Stimulated activated CD8-positive, alpha-beta memory T cell treated with anti-CD3 and anti-CD28 coated beads, Interleukin-7, amount 100 ng/mL, for 48 hours (primary cell): ENCODE data around the gene SLC6A12.

Experiments
- DNase-seq, 2 donors: peaks; one replicate each; pipeline ENCODE4 v3.0.0-alpha.2; 2020; ENCODE audit warnings: low read depth in 1 of 2; ENCODE audit errors: extremely low read depth in 1 of 2

SLC6A12 gene

DNA sequence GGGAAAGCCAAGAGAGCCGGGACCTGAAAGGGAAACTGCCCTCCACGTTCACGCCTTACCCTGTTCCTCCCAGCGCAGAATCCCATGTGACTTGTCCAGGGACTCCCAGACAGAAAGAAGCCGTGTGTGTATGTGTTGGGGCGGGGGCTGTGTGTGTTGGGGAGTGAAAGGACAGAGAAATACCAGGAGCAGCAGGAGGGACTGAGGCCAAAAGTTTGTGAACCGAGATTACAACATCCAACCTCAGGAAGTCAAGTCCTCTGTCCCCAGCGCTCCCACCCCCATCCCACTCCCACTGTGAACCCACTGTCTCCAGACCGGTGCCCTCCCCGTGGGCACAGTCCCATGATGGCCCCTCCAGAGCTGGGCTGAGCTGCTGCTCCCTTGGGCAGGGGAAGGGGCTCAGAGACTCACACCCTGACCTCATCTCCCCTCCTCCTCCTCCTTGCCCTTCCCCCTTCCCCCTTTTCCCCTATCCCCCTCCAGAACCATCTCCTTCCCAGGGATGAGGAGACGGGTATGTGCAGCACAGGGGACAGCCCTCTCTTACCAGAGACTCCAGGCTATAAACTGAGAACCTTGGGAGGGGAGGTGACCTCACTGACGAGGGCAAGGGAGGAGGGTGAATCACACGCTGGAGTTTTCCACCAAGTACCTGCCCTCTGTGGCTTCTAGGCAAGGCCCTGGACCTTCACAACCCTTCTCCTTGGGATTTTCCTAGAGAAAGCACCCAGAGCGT is at the start of gene SLC6A12:
Gene SLC6A12 (minus strand): TSS at position 155 of the 739 bp plus-strand sequence. CDS start 4,171 bp downstream, outside the sequence.
- no peak for DNase-seq

- no peak for DNase-seq
Measured at GRCh38 chr12:263574-263973, 49.6 kb upstream of the SLC6A12 start.

- no peak for DNase-seq
Measured at GRCh38 chr12:262817-263216, 48.9 kb upstream of the SLC6A12 start, which contains the start of gene SLC6A13. Gene SLC6A13, minus strand, starts transcription at chr12:262836. Its CDS starts 2,784 bp downstream, at chr12:260052.

DNA sequence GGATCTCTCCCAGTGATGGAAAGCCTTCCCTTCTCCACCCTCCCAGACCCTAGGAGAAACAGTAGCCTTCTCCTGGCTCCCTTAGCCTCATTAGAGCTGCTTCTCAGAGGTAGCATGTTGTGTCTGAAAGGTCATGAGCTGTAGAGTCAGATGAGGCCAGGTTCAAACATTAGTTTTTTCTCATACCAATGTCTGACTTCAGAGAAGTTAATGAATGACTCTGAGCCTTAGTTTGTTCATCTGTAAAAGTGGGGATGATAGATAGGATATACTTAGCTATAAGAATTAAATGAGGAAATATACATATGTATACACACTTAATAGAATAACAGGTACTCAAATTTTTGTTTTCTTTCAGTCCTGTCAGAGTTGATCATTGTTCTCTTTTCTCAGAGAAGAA is 48.2 kb upstream of the SLC6A12 start:
- no peak for DNase-seq

DNA sequence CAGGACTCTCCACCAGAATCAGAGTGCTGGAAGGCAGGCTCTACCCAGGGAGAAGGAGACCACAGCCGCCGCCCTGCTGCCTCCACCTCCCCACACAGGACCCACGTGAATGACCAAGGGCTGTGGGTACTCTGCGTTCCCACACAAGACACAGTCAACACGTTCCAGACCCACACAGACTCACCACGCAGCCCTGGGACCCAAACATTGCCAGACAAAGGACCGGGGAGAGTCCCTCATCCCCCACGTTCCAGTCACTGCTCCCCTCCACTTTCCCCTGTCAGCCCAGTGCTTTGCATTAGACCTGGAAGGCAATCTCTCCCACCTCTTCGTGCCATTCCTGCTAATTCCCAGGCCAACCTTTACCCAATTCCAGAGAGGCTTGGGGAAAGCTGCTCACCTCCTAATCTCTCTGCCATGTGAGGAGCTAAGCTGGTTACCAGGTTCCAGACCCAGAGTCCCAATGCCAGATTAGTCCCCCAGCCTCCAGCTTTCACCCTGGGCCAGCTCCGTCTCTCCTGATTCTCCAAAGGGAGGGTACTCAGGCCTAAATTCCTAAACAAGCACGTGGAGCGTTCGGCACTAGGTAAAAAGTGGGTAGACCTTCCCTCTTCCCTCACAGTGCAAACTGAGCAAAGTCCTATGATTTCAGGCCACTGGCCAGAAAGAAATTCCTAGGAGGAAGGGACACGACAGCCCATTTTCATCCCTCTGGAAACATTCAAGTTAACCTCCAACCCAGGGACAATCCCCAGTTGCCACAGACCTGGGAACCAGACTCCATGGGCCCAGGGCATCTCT is 43.8 kb upstream of the SLC6A12 start:
- no peak for DNase-seq

- no peak for DNase-seq
Measured at GRCh38 chr12:256958-257357, 43.0 kb upstream of the SLC6A12 start.

GRCh38 chr12:256225-256624 is 42.3 kb upstream of the SLC6A12 start:
- no peak for DNase-seq

- DNase-seq, result no peak
Measured at GRCh38 chr12:254912-255311, 41.0 kb upstream of the SLC6A12 start.

- DNase-seq, result no peak
Measured at GRCh38 chr12:254039-254438, 40.1 kb upstream of the SLC6A12 start.

GRCh38 chr12:253116-253831 is 39.3 kb upstream of the SLC6A12 start:
- DNase-seq, result no peak

GRCh38 chr12:252636-253035 is 38.7 kb upstream of the SLC6A12 start:
- DNase-seq, result no peak

GRCh38 chr12:247271-247670 is 33.3 kb upstream of the SLC6A12 start:
- no peak for DNase-seq

DNA sequence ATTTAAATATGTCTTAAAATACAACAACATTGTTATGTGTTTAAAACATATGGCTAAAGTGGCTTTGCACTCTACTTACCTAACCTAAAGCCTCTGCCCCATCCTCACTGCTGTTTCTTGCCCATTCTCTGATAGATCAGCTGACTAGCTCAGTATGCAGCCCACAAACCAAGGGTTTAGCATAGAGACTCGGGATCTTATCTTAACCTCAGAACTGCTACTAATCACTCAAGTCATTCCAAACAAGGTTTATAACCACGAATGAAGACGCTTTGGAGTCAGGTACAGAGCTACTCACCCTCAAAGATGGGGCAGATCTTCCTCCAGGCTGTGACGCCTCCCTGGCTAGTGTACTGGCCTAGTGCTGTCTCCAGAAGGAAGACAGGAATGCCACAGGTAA is 29.4 kb upstream of the SLC6A12 start:
- no peak for DNase-seq

DNA sequence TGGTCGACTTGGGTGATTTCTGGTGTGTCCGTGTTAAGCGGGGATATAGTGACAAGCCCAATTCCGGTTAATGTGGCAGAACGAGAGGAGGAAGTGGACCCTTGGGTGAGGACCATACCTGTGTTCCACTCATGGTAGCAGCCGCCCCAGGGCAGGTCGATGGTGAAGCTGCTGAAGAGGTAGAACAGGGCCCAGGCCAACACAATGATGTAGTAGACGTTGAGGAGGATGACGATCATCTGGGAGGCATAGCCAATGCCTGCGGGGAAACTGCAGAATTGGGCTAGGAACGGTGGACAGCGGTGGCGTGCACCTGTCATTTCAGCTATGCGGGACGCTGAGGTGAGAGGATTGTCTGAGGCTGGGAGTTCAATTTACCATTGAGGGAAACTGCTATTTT is 28.5 kb upstream of the SLC6A12 start:
- DNase-seq, result no peak

DNA sequence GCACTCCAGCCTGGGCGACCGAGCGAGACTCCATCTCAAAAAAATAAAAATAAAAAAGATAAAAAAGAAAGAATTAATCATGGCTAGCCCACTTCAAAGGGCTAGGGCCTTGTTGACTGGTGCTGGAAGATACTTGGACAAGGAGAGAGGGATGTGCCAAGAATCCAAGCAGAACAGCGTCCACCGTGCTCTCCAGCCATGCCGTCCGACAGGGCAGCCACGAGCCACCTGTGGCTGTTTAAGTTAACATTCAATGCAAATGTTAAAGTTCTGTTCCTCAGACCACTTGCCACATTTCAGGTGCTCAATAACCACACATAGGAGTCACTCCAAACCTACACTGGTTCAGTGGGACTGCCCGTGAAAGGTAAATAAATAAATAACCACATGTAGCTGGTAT is 27.3 kb upstream of the SLC6A12 start:
- no peak for DNase-seq

DNA sequence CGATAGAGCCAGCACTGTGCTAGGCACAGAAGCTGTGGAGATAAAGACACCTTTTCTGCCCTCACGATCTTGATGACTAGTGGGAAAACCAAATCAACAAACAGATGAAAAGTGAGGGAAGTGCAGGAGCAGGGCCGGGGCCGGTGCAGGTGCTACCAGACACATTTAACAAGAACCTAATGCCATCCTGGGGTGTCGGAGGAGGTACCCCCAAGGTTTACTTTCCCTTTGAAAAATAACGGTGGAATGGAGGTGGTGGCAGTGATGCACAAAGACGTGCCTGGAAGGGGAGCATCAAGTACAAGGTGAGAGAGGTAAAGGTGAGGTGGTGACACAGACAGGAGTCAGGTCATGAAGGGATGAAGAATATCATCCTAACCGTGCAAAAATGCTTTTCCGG is 26.6 kb upstream of the SLC6A12 start:
- no peak for DNase-seq

GRCh38 chr12:238736-239398 is 24.9 kb upstream of the SLC6A12 start:
- no peak for DNase-seq

DNA sequence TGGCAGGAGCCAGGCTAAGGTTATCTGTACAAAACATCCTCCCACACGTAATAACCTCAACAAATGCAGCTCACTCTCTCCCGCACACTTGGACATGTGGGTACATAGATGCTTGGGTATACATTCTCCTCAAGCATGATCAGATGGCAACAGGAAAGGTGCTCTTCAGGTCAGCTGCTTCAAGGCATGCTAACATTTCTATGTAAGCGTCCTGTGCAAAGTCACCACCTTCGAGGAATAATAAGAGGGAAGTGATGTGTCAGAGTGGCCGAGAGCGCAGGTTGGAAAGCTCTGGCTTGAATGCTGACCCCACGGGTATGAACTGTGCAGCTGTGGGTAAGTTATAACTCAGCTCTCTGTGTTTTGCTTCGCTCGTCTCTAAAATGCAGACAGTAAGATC is 24.2 kb upstream of the SLC6A12 start:
- DNase-seq, result no peak

DNA sequence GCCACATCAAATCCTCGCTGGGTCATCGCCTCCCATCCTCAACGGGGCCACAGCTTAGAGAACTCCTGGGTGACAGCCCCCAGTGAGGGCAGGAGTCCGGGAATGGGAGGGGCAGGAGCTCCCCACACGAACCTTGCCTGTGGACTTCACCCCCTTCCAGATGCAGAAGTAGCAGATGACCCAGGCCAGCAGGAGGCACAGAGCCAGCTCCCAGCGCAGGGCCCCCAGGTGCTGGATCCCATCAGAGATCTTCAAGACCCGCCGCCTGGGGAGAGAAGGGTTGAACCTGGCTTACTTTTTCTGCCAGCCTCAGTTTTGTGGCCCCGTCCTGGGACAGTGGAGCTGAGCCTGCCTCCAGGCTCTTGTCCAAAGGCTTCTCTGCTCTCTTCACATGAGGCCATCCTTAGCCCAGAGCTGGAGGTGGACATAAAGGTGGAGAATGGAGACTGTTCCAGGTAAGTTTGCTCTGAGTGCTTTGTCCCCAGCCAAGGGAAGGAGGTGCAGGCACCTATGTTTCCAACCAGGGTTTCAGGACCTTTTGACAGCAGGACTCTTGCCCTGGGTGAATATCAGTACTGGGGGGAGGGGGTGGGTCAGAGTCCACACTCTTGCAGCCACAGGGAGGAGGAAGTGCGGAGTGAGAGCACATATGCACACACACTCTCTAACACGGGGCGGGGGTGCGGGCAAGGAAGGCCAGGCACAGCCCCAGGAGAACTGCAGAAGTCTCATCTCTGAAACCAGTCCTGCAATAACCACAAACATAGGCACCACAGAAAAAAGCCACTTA is 23.3 kb upstream of the SLC6A12 start:
- no peak for DNase-seq

- no peak for DNase-seq
Measured at GRCh38 chr12:236445-236844, 22.5 kb upstream of the SLC6A12 start.
